GM12872 (cell line): Measurements from ENCODE around the gene NACC2.

Experiments
- CTCF ChIP-seq: IDR thresholded peaks from 3 replicates; pipeline ENCODE4 v1.5.1; 2011; ENCODE audit warnings: low read depth, mild to moderate bottlenecking, low read length, moderate library complexity; ENCODE audit not compliant: insufficient read depth

NACC2 gene

DNA sequence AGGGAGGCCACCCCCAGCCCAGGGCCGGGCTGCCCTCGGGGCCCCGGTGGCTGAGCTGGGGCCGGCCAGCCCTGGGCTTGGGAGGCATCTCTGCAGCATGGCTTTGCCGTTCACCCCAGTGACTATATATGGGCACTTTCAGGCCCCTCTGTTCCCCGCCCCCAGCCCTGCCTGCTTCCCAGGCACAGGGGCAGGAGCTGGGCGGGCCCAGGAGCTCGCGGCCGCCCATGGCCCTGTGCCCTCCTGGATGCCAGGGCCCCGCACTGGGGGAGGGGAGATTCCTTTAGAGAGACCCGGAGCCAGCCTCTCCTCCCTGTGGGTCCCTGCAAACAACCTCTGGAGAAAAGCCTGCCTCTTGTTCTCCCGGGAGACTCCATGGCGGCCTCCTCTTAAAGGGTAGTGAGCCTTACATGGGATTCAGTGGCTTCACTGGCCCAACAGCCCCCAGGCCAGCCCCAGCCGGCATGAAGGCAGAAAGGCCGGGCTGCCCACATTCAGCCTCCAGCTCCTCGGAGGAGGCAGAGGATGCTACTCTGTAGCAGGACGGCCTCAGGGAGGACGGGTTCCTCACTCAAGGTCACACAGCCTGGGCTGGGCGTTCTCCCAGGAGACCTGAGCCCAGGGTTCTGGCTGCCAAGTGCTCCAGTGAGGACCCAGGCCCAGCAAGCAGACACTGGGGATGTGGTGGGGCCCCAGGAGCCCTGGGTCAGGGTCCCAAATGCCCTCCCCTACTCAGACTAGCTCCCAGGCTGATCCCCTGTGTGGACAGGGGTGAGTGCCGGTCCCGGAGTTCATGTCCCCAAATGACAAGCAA lies 4.1 kb downstream of the NACC2 start:
- TF ChIP-seq CTCF, result no peak

GRCh38 chr9:136090056-136090735 lies 4.9 kb downstream of the NACC2 start:
- no peak for TF ChIP-seq CTCF

GRCh38 chr9:136089697-136090045 lies 5.4 kb downstream of the NACC2 start:
- TF ChIP-seq CTCF, result peak; percentile 17; the same call in 1 of the 3 replicates

- no peak for TF ChIP-seq CTCF
Observed at GRCh38 chr9:136088939-136089696, 6.0 kb downstream of the NACC2 start.

DNA sequence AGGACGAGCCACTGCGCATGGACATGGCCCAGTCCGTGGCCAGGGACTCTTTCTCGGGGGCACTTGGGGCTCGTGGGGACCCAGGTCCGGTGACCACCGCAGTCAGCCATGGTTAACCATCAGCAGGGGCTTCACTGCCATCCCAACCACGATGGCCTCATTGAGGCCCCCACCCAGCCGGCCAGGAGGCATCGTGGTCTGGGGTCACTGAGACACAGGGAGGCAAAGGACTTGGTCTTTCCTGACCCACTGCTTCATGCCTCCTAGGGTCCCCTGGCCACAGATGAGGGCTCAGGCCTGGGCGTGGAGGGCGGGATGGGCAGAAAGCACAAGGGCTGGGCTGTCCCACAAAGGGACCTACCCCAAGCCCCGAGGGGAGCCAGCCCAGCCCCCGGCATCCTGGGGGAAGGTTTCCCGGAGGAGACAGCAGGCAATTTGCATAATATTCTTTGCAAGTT lies 6.6 kb downstream of the NACC2 start:
- no peak for TF ChIP-seq CTCF

- no peak for TF ChIP-seq CTCF
Observed at GRCh38 chr9:136087741-136088480, 7.2 kb downstream of the NACC2 start.
